ENCODE measurements around the gene SLX4.

SLX4 gene

GRCh38 chr16:3642397-3643094 is 31.1 kb upstream of the SLX4 start:
- Histone ChIP-seq H3K27ac (ENCODE audit: low read length) (no peak overlapping the region), H3K9ac (ENCODE audit: low read length) (no peak overlapping the region)
- no peak for DNase-seq

GRCh38 chr16:3641801-3642396 is 30.5 kb upstream of the SLX4 start:
- H2AFZ ChIP-seq (ENCODE audit: low read length), result no peak overlapping the region
- H3K36me3 ChIP-seq (replicated peaks; ENCODE audit: insufficient read depth, low read length), result no peaks in the 10 kb centered on the region
- H4K20me1 ChIP-seq (ENCODE audit: insufficient read depth, low read length), result no peaks in the 10 kb centered on the region
- H3K27ac ChIP-seq (ENCODE audit: low read length), result no peak overlapping the region
- no peaks in the 10 kb centered on the region for H3K79me2 ChIP-seq (ENCODE audit: low read length)
- DNase-seq, result no peak
- no peak overlapping the region for H3K4me2 ChIP-seq (ENCODE audit: low read depth, low read length)
- no peak overlapping the region for H3K4me3 ChIP-seq (ENCODE audit: low read length)
- H3K9me3 ChIP-seq (replicated peaks; ENCODE audit: insufficient read depth, low read length), result no peaks in the 10 kb centered on the region
- TF ChIP-seq, protein P1, sequence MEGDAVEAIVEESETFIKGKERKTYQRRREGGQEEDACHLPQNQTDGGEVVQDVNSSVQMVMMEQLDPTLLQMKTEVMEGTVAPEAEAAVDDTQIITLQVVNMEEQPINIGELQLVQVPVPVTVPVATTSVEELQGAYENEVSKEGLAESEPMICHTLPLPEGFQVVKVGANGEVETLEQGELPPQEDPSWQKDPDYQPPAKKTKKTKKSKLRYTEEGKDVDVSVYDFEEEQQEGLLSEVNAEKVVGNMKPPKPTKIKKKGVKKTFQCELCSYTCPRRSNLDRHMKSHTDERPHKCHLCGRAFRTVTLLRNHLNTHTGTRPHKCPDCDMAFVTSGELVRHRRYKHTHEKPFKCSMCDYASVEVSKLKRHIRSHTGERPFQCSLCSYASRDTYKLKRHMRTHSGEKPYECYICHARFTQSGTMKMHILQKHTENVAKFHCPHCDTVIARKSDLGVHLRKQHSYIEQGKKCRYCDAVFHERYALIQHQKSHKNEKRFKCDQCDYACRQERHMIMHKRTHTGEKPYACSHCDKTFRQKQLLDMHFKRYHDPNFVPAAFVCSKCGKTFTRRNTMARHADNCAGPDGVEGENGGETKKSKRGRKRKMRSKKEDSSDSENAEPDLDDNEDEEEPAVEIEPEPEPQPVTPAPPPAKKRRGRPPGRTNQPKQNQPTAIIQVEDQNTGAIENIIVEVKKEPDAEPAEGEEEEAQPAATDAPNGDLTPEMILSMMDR (IDR thresholded peaks at IDR 0.05; ENCODE audit: low read length), result no peak
- TF ChIP-seq EZH2phosphoT487 (IDR thresholded peaks at IDR 0.05; ENCODE audit: low read length), result no peak
- TF ChIP-seq EZH2 (optimal IDR thresholded peaks at IDR 0.05; ENCODE audit: low read depth, low read length), result no peak
- peaks cover 11% of the 10 kb centered on the region for H3K4me1 ChIP-seq (ENCODE audit: low read length)
- H3K9ac ChIP-seq (ENCODE audit: low read length), result no peak overlapping the region
- no peaks in the 10 kb centered on the region for H3F3A ChIP-seq (ENCODE audit: insufficient read depth, low read length)
- H3K27me3 ChIP-seq (replicated peaks; ENCODE audit: insufficient read depth, low read length), result no peaks in the 10 kb centered on the region
- no peaks in the 10 kb centered on the region for H3K9me2 ChIP-seq (replicated peaks; ENCODE audit: insufficient read depth, low read length)

More at GRCh38 chr16:3642397-3643094, 31.1 kb upstream of the SLX4 start:
- H3K4me1 ChIP-seq (ENCODE audit: low read length), result peaks cover 5% of the 10 kb centered on the region
- no peak overlapping the region for H2AFZ ChIP-seq (ENCODE audit: low read length)
- no peak overlapping the region for H3K4me3 ChIP-seq (ENCODE audit: low read length)
- H3K36me3 ChIP-seq (replicated peaks; ENCODE audit: insufficient read depth, low read length), result no peaks in the 10 kb centered on the region
- no peaks in the 10 kb centered on the region for H3K9me2 ChIP-seq (replicated peaks; ENCODE audit: insufficient read depth, low read length)
- H3K4me2 ChIP-seq (ENCODE audit: low read depth, low read length), result no peak overlapping the region
- TF ChIP-seq EZH2phosphoT487 (IDR thresholded peaks at IDR 0.05; ENCODE audit: low read length), result no peak
- no peak for TF ChIP-seq EZH2 (optimal IDR thresholded peaks at IDR 0.05; ENCODE audit: low read depth, low read length)
- TF ChIP-seq, protein P1 (IDR thresholded peaks at IDR 0.05; ENCODE audit: low read length), result no peak
- no peaks in the 10 kb centered on the region for H3K9me3 ChIP-seq (replicated peaks; ENCODE audit: insufficient read depth, low read length)
- H3K79me2 ChIP-seq (ENCODE audit: low read length), result no peaks in the 10 kb centered on the region
- no peaks in the 10 kb centered on the region for H3F3A ChIP-seq (ENCODE audit: insufficient read depth, low read length)
- no peaks in the 10 kb centered on the region for H3K27me3 ChIP-seq (replicated peaks; ENCODE audit: insufficient read depth, low read length)
- H4K20me1 ChIP-seq (ENCODE audit: insufficient read depth, low read length), result no peaks in the 10 kb centered on the region

DNA sequence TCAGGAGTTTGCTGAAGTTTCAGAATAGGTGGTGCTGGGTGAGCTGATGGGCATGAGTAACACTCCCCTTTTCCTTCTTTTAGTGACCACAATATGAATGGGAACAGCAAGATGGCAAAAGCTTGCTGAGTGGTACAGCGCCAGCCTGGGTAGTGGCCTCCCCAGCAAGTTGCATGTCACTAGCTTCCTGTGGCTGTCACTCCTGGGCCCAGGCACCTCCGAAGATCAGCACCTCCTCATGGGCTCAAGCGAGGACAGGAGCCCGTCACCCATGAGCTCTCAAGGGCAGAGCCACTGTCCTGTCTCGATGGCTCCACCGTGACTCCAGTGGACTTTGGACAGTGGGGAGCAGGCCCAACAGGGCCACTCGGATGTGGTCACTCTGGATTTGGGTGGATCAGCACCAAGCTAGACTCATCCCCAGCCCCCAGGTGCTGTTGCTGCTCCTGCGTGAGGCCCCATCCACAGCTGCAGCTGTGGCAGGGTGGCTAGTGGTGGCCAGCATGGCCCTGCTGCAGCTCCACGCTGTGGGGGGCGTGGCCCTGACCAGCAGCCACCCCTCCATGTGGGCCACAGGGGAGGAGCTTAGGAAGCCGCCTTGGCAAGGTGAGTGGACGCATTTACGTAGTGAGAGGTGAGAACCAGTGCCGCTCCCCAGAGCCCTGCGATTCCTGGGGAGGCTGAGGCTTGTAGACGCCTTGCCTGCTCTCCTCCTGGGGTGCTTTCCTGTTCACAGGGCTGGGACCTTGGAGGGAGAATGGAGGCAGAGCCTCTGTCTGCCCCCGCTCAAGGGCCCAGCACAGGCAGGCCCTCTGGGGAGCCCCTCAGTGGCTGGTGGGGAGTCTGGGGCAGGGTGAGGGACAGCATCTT is 29.5 kb upstream of the SLX4 start:
- H3K9ac ChIP-seq (ENCODE audit: low read length), result no peak overlapping the region
- H3K9me2 ChIP-seq (replicated peaks; ENCODE audit: insufficient read depth, low read length), result no peaks in the 10 kb centered on the region
- H3F3A ChIP-seq (ENCODE audit: insufficient read depth, low read length), result no peaks in the 10 kb centered on the region
- TF ChIP-seq EZH2 (optimal IDR thresholded peaks at IDR 0.05; ENCODE audit: low read depth, low read length) (no peak), EZH2phosphoT487 (IDR thresholded peaks at IDR 0.05; ENCODE audit: low read length) (no peak)
- TF ChIP-seq, protein P1 (IDR thresholded peaks at IDR 0.05; ENCODE audit: low read length), result no peak
- no peaks in the 10 kb centered on the region for H3K9me3 ChIP-seq (replicated peaks; ENCODE audit: insufficient read depth, low read length)
- no peak for DNase-seq
- no peak overlapping the region for H2AFZ ChIP-seq (ENCODE audit: low read length)
- no peaks in the 10 kb centered on the region for H3K27me3 ChIP-seq (replicated peaks; ENCODE audit: insufficient read depth, low read length)
- peaks cover 12% of the 10 kb centered on the region for H3K4me1 ChIP-seq (ENCODE audit: low read length)
- H3K36me3 ChIP-seq (replicated peaks; ENCODE audit: insufficient read depth, low read length), result no peaks in the 10 kb centered on the region
- no peak overlapping the region for H3K27ac ChIP-seq (ENCODE audit: low read length)
- H3K4me3 ChIP-seq (ENCODE audit: low read length), result no peak overlapping the region
- no peaks in the 10 kb centered on the region for H4K20me1 ChIP-seq (ENCODE audit: insufficient read depth, low read length)
- H3K79me2 ChIP-seq (ENCODE audit: low read length), result no peaks in the 10 kb centered on the region
- no peak overlapping the region for H3K4me2 ChIP-seq (ENCODE audit: low read depth, low read length)

All from MM.1S (cell line).